Mesodermal cell (in vitro differentiated cells): ENCODE measurements around the gene AASDHPPT.

Source experiments
- H3K27ac ChIP-seq: 2 replicates; pipeline ENCODE4 v1.7.0; 2013; ENCODE audit warnings: mild to moderate bottlenecking, low read depth, low read length, moderate library complexity; ENCODE audit not compliant: severe bottlenecking
- H3K36me3 ChIP-seq: 2 replicates; pipeline ENCODE4 v1.7.1; 2013; ENCODE audit warnings: mild to moderate bottlenecking, low read length, moderate library complexity; ENCODE audit not compliant: control insufficient read depth, insufficient read depth
- H3K4me1 ChIP-seq: one replicate; pipeline ENCODE4 v1.7.1; 2013; ENCODE audit warnings: mild to moderate bottlenecking, low read length; ENCODE audit not compliant: insufficient read depth, control insufficient read depth, poor library complexity, severe bottlenecking
- H3K4me3 ChIP-seq: 2 replicates; pipeline ENCODE4 v1.7.0; 2013; ENCODE audit warnings: low read length, control low read depth, mild to moderate bottlenecking; ENCODE audit not compliant: insufficient read depth, poor library complexity, severe bottlenecking; ENCODE audit errors: extremely low read depth
- H3K9me3 ChIP-seq: 2 replicates; pipeline ENCODE4 v1.7.1; 2013; ENCODE audit warnings: mild to moderate bottlenecking, low read length, moderate library complexity; ENCODE audit not compliant: control insufficient read depth
- WGBS, 2 experiments: methylation state at CpG; one replicate each; pipeline ENCODE4 v1.1.5; 2013; ENCODE audit warnings: missing lambda C conversion rate in 2 of 2; ENCODE audit not compliant: insufficient coverage in 2 of 2; 5-methylcytosine and 5-hydroxymethylcytosine counted together

AASDHPPT gene

DNA sequence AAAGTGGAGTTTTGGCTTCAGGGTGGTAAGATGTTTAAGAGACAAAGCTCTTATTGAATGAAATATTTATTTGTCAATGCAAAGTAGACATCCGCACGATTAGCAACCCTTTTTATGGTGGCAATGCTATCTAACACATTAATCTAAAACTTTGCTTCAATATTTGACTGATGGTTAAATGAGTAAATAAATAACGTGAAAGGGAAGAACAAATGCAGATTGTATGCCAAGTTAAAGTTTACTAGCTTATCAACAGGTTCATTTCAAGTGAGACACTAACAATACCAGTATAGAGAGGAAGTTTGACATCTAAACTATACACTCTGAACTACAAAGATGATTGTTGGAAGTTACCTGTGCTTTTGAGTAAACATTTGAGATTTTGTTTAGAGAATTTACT is 50.1 kb downstream of the AASDHPPT start:
- WGBS, 2 experiments: no CpG with 5 or more reads among the region's 3 CpGs
- Histone ChIP-seq H3K36me3 (no peaks in the 10 kb centered on the region), H3K4me3 (no peak overlapping the region), H3K27ac (no peak overlapping the region), H3K4me1 (no peaks in the 10 kb centered on the region), H3K9me3 (no peaks in the 10 kb centered on the region)

DNA sequence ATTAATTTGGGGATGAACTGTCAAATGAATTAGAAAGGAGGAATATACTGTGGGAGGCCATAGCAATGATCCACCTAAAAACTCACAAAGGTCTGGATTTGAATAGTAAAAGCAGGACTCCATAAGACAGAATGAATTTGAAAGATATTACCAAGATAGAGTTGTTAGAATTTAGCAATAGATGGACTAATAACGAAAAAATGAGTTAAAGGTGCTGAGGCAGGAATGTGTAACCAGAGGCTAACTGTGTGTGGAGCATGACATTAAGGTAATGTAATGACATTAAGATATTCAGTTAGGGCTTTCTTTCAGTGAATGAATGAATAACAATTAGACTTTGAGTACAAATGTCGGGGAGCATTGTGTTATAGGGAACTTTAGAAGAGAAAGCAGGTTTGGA is 51.3 kb downstream of the AASDHPPT start:
- Histone ChIP-seq H3K36me3 (no peaks in the 10 kb centered on the region), H3K9me3 (no peaks in the 10 kb centered on the region), H3K27ac (no peak overlapping the region), H3K4me3 (no peak overlapping the region), H3K4me1 (no peaks in the 10 kb centered on the region)
- 69 to 89% methylated on average over 2 of the region's 2 CpGs for WGBS, 2 experiments

DNA sequence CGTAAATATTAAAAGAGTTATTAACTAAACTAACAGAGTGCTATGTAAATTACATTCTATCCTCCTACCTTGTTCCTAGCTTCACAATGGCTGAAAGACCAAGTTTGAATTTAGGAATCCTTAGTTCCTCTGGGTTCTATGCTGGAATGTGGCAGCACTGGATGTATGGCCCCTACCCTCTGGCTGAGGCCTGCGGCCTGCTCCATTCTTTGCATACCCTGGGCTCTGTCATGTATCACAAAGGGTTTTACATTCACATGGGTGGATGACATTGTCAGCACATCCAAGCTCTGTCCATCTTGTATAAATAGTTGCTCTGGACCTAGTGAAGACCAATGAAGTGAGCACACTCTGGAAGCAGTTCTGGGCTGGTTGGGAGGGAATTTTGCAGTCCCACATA is 54.5 kb downstream of the AASDHPPT start:
- no peak overlapping the region for H3K27ac ChIP-seq
- H3K4me1 ChIP-seq: no peaks in the 10 kb centered on the region
- WGBS, 2 experiments: 100% methylated on average over 1 of the region's 2 CpGs; no CpG with 5 or more reads in 1 of the 2 experiments
- no peaks in the 10 kb centered on the region for H3K9me3 ChIP-seq
- H3K4me3 ChIP-seq: no peak overlapping the region
- H3K36me3 ChIP-seq: no peaks in the 10 kb centered on the region

DNA sequence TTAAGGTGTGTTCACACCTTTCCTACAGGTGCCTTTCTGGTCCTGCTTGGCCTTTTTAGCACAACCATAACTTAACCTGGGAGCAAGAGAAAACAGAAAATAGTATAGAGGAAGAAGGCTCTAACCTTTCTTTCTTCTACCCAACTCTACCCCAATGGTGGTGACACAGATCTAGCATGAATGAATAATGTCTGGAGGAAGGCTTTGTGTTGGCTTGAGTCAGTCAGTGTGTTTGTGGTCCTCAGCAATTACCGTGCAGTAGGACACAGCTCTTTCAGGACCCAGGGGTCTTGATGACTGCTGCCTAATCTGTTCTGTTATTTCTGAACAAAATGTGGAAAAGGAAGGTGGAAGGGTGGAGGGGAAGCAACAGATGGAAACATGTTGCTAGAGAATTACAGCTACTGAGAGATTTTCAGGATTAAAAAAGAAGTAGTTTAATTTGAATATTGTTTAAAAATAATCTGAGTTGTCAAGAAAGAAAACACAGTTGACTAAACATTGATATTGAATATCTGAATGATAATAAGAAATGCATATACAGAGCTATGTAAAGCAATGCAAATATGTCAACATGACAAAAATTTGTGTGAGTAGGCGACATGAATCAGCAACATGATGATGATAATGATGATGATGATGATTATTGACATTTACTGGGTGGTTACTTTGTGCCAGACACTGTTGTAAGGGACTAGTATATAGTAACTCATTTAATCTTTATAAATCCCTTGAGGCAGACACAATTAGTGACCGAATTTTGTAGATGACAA is 55.3 kb downstream of the AASDHPPT start:
- H3K4me3 ChIP-seq: no peak overlapping the region
- no peaks in the 10 kb centered on the region for H3K9me3 ChIP-seq
- H3K36me3 ChIP-seq: no peaks in the 10 kb centered on the region
- H3K27ac ChIP-seq: no peak overlapping the region
- WGBS, 2 experiments: 100% methylated on average over 1 of the region's 3 CpGs
- no peaks in the 10 kb centered on the region for H3K4me1 ChIP-seq

DNA sequence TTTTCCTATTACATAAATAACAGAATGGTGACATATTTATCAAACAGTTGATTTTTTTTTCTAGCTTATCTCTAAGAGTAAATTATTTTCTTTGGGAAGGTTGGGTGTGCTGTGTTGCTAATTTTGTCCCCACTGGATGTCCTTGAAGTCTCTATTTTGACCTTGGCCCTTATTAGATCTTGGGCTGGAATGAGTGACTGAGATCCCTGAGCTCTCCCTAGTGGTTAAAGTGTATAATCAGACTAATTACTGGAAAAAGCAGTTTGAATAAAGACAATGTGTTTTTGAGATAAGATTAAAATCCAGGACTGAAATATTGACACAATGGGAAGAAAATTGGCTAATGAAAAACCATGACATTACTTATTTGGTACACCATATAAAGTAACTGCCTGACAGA is 56.1 kb downstream of the AASDHPPT start:
- Histone ChIP-seq H3K4me3 (no peak overlapping the region), H3K36me3 (no peaks in the 10 kb centered on the region), H3K9me3 (no peaks in the 10 kb centered on the region), H3K27ac (no peak overlapping the region), H3K4me1 (no peaks in the 10 kb centered on the region)

DNA sequence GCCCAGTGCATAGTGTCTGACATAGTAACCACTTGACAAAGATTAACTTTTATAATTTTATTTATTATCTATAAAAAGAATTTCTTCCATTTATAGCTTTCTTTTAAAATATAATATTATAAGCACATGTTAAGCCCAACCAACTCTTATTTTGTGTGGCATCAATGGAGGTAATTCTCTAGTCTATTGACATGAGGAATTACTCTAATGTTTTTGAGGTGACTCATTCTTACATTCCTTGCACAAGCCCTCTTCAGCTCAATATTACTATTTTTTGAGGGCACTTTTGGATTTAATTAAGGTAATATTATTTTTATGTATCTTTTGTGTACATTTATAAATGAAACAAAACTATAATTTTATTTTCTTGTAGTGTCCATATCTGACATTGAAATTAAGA is 59.6 kb downstream of the AASDHPPT start:
- Histone ChIP-seq H3K4me1 (no peaks in the 10 kb centered on the region), H3K36me3 (no peaks in the 10 kb centered on the region), H3K4me3 (no peak overlapping the region), H3K27ac (no peak overlapping the region), H3K9me3 (no peaks in the 10 kb centered on the region)

DNA sequence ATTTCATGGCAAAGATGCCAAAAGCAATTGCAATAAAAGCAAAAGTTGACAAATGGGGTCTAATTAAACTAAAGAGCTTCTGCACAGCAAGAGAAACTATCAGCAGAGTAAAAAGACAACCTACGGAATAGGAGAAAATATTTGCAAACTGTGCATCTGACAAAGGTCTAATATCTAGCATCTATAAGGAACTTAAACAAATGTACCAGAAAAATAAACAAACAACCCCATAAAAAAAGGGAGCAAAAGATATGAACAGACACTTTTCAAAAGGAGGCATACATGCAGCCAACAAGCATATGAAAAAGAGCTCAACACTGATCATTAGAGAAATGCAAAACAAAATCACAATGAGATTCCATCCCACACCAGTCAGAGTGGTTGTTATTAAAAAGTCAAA is 60.3 kb downstream of the AASDHPPT start:
- H3K9me3 ChIP-seq: no peaks in the 10 kb centered on the region
- no CpG with 5 or more reads among the region's 1 CpG for WGBS, 2 experiments
- no peaks in the 10 kb centered on the region for H3K4me1 ChIP-seq
- H3K27ac ChIP-seq: no peak overlapping the region
- no peaks in the 10 kb centered on the region for H3K36me3 ChIP-seq
- H3K4me3 ChIP-seq: no peak overlapping the region
